NCI-H82 (cell line): Measurements from ENCODE around the gene GID8.
A peak's percentile ranks its signal among the peaks of the same experiment; 100 is the strongest.
"Not testable (repeated sequence)": the region's sequence is repeated elsewhere in the genome, so short reads cannot be mapped to it uniquely, and the experiment has no call there.

ENCODE experiments used
- DNase-seq: peaks from one replicate; lab custom pipeline; 2025; lab: John Stamatoyannopoulos, UW

The GID8 gene

GRCh38 chr20:62922451-62922921 is 15.5 kb upstream of the GID8 start:
- no peak for DNase-seq

DNA sequence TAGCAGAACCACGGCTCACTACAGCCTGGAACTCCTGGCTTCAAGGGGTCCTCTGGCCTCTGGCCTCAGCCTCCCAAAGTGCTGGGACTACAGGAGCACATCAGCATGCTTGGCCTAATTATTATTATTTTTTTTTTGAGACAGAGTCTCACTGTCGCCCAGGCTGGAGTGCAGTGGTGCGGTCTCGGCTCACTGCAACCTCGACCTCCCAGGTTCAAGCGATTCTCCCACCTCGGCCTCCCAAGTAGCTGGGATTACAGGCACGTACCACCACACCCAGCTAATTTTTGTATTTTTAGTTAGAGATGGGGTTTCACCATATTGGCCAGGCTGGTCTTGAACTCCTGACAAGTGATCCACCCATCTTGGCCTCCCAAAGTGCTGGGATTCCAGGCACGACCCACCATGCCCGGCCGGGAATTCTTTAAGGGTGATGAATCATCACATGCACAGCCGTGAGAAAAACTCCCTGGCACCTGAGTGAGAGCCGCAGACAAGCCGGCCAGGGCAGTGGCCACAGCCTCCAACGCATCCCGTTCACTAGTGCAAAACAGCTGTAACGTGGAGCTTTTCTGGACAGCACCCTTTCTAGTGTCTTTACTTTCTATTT is 14.8 kb upstream of the GID8 start:
- DNase-seq = not testable (repeated sequence)

- DNase-seq = no peak
These were observed 14.1 kb upstream of the GID8 start for GRCh38 chr20:62923669-62924441.

- no peak for DNase-seq
These were observed 13.4 kb upstream of the GID8 start for GRCh38 chr20:62924442-62925075.

DNA sequence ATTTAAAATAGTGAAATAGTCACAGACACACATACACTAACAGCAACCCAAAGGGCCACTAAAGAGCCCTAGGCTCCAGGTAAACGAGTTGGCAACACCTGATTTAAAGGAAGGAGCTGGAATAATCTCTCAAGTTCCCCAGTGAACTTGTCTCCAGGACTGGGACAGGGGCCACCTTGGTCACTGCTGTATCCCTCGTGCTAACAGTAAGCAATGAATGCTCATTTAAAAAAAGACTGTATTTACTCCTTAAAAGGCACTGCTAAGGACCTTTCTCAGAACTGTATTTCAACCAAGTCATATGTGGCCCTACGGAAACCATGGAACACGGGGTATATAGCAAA is 12.9 kb upstream of the GID8 start:
- DNase-seq = no peak

DNA sequence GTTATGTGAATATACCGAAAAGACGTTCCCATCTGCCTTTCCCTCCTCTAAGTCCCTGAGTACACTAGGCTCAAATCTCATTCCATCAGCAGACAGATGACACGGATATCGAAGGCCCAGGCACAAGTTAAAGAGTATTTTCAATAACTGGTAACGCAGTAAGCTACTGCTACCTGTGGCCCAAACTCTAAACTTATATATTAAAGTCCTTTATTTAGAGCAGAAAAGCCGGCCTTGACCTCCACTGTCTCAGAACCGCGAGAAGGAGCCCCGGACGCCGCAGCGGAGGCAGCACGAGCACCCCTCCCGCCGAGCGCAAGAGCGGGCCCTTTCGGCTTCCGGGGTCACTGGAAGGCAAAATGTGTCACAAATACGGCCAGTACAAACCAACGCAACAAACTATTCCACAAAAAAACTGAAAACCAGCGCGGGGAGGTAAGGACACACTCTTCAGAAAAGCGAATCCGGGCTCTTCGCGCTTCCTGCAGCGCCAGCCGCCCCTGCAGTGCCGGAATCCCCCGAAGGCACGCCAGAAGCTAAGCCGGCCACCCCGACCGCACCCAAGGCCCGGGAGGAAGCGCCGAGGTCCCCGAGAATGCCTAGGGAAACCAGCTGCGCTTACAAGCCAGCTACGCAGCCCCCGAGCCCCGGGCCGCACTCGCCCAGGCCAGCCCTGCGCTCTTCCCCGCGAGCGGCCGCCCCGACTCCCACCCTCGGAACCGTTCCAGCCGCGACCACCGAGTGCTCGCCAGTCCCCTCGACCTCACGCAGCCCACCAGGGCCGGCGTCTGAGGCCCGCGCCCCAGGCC is 12.3 kb upstream of the GID8 start:
- DNase-seq = peak; percentile 40

DNA sequence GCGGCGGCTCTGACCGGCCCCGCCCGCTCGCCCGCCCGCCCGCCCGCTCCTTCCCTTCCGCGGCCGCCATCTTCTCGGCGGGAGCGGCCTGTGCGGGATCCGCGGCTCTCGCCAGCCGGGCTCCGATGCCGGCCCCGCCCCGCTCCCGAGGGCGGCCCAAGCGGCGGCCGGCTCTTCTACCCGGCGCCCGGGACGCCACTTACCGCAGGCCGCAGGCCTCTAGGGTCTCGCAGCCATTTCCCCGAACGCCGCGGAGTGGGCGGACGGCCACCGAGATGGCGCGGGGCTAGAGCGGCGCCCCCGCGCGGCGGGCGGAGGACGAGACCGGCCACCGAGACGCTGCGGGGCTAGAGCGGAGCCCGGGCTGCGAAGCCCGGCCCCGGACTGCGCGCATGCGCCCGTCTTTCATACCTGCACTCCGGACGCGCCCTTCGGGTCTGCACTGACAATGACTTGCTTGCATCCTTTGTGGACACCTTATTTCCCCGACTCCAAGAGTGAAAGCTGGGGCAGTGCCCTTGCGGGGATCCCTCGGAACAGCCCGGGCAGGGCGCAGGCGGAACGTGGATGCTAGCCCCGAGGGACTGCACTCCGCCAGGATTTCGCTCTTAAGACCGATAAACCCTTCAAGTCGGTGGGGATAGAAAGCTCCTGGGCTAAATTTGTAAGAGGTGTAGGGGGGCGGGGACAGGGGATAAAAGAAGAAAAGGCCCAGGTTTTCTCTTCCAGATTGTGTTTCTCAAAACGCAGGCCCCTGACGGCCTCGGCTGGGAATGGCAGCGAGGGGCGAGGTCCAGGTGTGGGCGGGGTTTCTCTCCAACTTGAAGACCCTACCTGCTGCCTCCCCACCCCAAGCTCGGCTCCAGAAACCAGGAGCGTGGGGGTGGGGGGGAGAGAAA is 11.5 kb upstream of the GID8 start, which contains the start of gene DIDO1:
Gene DIDO1, minus strand, starts transcription at position 277 of the 899 bp plus-strand sequence.
- DNase-seq = peak; percentile 90

DNA sequence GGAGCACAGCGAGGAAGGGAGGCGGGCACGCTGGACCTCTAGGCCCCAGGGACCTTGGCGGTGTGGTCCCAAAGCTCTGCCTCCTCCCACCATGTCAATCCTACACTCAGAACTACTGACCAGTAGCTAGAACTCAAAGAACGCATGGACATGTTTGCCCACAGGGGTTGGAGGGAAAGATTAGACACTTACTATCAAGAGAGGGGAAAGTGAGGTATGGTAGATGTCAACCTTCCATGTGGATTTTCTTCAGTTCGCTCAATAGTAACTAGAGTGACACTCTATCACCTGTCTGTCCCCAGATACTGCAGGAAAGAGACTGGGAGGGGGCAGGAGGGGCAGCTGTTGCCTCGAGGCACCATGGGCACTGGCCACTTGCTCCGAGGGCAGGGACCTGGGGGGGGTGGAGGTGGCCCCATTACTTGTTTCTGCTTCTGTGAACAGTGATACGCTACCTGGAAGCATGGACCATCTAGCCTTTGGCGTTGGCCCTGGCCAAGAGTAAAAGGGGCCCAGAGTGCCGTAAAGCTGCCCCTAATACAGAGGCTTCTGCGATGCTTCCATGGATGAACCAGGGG is 10.7 kb upstream of the GID8 start:
- DNase-seq = no peak

GRCh38 chr20:62928246-62928939 is 9.6 kb upstream of the GID8 start:
- DNase-seq = no peak

GRCh38 chr20:62929051-62929538 is 8.9 kb upstream of the GID8 start:
- no peak for DNase-seq

GRCh38 chr20:62931464-62931863 is 6.5 kb upstream of the GID8 start:
- no peak for DNase-seq

- no peak for DNase-seq
These were observed 4.0 kb upstream of the GID8 start for GRCh38 chr20:62933966-62934365.

GRCh38 chr20:62935204-62935967 is 2.6 kb upstream of the GID8 start:
- DNase-seq = no peak

GRCh38 chr20:62935968-62936585 is 1.9 kb upstream of the GID8 start:
- DNase-seq = no peak

GRCh38 chr20:62937268-62938104 is 461 bp upstream of the GID8 start:
- DNase-seq = peak; percentile 95

- DNase-seq = no peak
These were observed 2.9 kb downstream of the GID8 start for GRCh38 chr20:62940875-62941274.

DNA sequence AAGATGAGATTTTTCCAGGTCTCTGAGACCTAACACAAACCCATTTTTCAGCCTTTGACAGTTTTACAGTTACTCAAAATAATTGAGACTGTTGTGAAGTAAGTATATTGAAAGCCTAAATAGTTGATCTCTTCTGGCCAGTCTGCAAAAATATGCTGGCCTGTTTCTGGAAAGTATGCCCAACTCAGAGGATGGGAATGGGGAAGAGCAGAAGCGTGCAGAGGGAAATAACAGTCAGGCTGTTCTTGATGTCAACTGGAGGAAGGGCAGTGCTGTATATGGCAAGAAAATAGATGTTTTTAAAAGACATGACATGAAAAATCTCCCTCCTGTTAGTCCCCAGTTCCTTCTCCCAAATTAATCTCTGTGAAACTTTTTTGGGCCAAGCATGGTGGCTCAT is 3.8 kb downstream of the GID8 start:
- no peak for DNase-seq

DNA sequence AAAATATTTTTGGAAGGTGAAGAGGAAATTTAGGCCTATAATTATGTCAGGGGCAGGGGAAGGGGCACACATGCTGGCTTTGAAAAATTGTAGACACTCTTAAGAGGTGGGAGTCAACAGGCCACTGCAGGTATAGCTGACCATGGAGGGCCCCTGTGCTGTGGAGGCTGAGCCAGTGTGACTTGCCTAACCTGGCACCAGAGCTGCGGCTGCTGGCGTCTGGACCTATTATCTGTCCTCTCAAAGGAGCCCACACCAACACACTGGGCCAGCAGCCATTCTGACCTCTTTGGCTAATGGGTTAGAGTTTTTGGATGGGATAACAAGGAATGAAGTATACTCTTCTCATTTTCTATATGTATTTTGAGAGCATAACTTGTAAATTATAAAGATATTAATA is 4.5 kb downstream of the GID8 start:
- DNase-seq = no peak
